Suppressor macrophage (primary cell): ENCODE measurements around the gene GLOD4.
A peak's percentile ranks its signal among the peaks of the same experiment; 100 is the strongest.
"Not testable (repeated sequence)": the region's sequence is repeated elsewhere in the genome, so short reads cannot be mapped to it uniquely, and the experiment has no call there.

ENCODE experiments used
- DNase-seq, 4 experiments: peaks; one replicate each; pipeline ENCODE4 v3.0.0-alpha.2; 2020 to 2022

GLOD4 gene

GRCh38 chr17:773016-773415 lies 9.1 kb downstream of the GLOD4 start:
- no peak for DNase-seq

- DNase-seq, result no peak
Observed at GRCh38 chr17:767076-767475, 15.0 kb downstream of the GLOD4 start.

DNA sequence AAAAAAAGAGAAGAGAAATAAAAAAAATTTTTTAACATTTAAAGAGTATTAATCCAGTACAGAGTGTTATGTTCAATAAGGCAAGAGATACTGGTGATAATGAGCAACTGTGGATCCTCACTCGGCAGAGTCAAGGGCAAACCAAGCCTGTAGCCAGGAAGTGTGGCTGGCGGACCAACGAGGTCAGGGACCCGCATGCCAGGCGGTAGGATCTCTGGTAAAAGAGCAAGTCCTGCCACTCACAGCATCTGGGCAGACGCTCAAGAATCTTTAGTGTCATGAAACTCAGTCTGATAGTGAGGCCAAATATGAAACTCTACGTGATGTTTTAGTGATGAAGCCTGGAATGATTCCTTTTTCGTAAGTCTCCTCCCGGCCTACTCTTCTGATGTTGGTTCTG lies 21.7 kb downstream of the GLOD4 start:
- DNase-seq, result no peak

GRCh38 chr17:759964-760363 lies 22.1 kb downstream of the GLOD4 start:
- DNase-seq, result no peak

DNA sequence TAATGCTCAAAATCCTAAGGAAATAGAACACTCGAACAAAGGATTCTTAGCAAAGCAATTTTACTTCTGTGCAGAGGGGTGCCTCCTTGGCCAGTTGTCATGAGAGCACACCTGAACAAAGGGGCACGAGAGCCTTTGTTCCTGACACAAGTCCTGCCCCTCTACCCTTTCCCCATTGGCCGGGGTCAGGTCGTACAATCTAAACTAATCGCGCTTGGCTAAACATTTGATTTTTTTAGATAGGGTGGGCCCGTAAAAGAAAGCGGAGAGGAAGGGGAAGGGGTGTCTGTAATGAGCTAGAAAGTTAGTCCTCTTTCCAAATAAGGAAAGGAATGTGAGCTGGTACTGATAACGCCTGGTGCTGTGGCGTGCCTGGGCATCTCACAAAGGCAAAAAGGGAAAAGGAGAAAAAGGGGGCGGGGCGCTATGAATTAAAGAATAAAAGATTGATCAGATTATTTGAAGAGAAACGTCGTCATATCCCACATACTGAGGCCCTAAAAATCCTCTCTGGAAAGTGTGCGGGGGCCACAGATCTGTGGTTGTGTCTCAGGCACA lies 26.0 kb downstream of the GLOD4 start:
- not testable (repeated sequence) for DNase-seq

- not testable (repeated sequence) for DNase-seq
Observed at GRCh38 chr17:755319-755961, 26.6 kb downstream of the GLOD4 start.

DNA sequence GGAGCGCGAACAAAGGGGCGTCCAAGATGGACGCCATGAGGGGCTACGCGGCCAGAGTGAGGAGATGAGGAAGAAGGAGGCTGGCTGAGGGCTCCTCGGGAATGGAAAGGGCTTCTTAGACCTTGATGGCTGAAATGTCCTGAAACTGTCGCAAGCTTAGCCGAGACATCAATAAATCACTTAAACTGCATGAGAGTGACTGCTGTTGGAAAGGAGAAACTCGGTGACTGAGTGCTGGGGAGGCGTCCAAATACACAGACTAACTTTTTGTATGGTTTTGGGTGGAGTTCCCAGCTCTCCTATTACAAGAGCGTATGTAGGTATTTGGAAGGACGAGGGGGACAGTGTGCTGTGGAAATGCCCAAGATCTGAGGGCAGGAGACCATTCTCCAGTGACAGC lies 28.7 kb downstream of the GLOD4 start:
- no peak for DNase-seq

DNA sequence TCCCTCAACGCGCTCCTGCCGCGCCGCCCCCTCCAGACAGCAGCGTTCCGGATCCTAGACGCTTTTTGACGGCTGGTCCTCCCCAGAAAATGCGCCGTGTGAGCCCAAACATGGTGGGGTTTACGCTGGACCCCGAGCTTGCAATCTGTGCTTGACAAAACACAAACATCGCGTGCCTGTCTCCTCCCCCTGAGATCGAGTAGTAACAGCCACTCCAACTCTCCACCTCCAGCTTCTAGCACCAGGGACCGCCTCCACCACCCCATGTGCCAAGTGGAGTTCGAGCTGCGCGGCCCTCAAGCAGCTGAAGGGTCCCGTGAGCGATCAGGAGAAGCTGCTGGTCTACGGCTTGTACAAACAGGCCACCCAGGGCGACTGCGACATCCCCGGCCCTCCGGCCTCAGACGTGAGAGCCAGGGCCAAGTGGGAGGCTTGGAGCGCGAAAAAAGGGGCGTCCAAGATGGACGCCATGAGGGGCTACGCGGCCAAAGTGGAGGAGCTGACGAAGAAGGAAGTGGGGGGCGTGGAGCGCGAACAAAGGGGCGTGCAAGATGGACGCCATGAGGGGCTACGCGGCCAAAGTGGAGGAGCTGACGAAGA lies 29.4 kb downstream of the GLOD4 start:
- peak; percentile 9 to 44 (median 32) for DNase-seq

- peak; percentile 91 to 97 (median 96) for DNase-seq
Observed at GRCh38 chr17:752002-752619, 30.0 kb downstream of the GLOD4 start, which contains the start of gene GEMIN4. Gene GEMIN4, minus strand, starts transcription at chr17:752264. Its CDS starts 122 bp downstream, at chr17:752142.

DNA sequence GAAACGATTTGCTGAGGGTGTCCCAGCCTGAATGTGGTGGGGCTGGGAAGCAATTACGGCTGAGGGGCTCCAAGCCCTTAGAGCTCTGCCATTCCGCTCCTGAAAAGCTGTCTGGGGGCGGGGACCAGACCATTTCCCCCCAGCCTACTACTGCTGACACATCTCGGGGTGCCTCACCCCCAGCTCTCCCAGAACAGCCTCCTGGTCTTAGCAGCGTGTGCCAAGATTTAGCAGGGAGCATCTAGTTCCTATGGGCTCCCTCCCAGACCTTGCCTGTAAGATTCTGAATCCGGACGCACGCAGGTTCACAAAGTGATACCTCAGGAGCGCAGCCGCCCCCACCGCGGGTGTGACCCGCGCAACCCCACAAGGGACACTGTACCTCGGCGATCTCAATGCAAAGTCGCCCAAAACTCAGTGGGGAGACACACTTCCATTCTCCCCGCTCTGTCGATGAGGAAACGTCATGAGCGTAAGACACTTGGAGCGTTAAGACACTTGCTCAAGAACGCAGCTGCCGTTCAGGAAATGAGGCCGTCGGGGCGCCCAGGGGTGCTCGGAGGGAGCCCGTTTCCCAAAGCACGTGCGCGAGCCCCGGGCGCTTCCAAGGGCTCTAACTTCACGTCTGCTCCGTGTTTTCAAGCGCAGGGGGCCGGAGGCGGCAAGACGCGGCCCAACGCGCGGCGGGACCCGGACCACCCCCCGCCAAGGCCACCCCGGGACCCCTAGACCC lies 30.6 kb downstream of the GLOD4 start:
- DNase-seq, result peak; percentile 56 to 76 (median 68)

DNA sequence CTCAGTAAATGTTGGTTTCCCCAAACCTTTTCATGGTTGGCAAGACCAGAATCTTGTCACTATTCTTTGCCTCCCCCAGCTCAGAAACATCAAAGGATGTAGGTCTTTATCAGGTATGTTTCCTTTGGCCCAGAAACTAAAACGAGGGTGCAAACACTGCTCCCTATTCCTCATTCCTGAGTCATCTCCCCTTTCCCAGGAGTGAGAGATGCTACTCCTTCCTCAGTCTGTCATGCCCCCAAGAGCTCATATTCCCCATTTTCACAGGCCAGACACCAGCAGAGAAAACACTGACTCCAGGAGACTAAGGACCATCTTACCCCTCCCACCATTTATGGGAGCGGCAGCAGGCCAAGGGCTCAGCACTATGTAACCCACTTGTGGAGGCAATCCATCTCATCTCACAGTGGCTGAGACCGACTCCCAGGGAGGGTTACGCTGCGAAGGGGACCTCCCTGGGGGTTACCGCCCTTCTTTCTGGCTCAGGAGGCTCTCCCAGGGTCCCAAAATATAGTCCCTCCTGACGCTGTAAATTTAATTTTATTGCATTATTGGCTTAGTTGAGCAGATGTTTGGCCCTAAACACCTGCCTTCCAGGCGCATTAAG lies 31.5 kb downstream of the GLOD4 start:
- no peak for DNase-seq

DNA sequence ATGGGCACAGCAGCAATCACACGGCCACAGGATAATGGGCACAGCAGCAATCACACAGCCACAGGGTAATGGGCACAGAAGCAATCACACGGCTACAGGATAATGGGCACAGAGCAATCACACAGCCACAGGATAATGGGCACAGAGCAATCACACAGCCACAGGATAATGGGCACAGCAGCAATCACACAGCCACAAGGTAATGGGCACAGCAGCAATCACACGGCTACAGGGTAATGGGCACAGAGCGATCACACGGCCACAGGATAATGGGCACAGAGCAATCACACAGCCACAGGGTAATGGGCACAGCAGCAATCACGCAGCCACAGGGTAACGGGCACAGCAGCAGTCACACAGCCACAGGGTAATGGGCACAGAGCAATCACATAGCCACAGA lies 32.7 kb downstream of the GLOD4 start:
- not testable (repeated sequence) for DNase-seq

- not testable (repeated sequence) for DNase-seq
Observed at GRCh38 chr17:748604-749003, 33.5 kb downstream of the GLOD4 start.

- DNase-seq, result no peak
Observed at GRCh38 chr17:746783-747629, 35.1 kb downstream of the GLOD4 start.

DNA sequence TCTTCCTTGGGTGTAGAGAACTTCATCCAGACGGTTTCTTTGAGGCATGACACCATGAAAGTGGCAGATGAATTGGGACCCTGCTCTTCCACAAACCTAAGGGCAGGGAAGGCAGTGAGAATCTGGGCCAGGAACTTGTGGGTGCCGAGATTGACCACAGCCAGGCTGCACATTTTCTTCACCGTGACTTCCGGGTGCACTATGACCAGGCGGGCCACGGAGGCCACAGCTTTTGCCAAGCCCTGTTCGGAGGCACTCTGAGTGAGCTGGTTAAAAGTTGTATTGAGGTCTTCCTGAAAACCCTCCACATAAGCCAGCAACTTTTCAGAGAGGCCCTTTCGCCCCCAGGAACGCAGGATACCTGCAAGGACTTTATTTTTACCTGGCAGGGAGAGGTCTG lies 35.9 kb downstream of the GLOD4 start:
- no peak for DNase-seq

DNA sequence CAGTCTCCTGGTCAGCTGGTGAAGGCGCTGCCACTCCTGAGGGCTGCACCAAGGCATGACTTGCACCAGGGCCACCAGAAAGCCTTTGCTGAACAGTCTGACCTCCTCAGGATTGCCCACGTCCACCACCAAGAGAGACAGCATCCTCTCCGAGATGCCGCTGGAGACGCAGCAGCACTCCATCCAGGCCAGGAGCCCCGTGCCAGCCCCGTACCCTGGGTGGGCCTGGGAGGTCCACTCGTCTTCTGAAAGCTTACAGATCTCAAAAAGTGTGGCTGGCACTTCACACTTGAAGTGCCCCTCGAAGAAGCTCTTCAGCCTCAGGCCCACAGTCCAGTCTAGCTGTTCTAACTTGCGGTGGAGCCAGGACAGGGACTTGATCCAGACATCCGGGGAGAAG lies 36.7 kb downstream of the GLOD4 start:
- DNase-seq, result no peak

GRCh38 chr17:744937-745336 lies 37.1 kb downstream of the GLOD4 start:
- no peak for DNase-seq

DNA sequence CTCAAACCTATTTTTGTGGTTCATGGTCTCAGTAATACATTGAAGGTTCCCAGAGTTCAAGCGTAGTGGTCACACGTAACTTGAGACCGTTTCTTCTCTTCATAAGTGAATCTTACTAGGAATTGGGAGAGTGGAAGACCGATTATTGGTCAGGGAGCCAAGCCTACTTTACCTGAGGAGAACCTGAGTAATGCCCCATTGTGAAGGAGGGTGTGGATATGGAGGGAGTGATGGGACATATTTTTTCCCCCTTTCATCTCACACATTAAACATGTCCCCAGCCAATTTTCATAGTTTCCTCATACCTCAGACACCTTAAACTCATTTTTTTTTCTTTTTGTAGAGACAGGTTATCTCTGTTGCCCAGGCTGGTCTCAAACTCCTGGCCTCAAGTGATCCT lies 38.9 kb downstream of the GLOD4 start:
- no peak for DNase-seq

- no peak for DNase-seq
Observed at GRCh38 chr17:742147-742793, 39.8 kb downstream of the GLOD4 start.

- peak; percentile 86 to 94 (median 91) for DNase-seq
Observed at GRCh38 chr17:740240-741017, 41.7 kb downstream of the GLOD4 start.
